KBM-7 (cell line): ENCODE results near the gene OR7A5.
"Not testable (repeated sequence)": the region's sequence is repeated elsewhere in the genome, so short reads cannot be mapped to it uniquely, and the experiment has no call there.

Experiments
- DNase-seq: peaks from one replicate; pipeline ENCODE4 v3.0.0-alpha.2; 2015
- in situ Hi-C: fragments of 300-500 bp; cut with MboI; formaldehyde crosslinking; loops from 2 replicates; pipeline ENCODE4 v1.14.3; 2020; ENCODE audit warnings: low sequenced_read_pairs, low pct_unique_long_range_greater_than_20kb, mixed read lengths

OR7A5 gene

DNA sequence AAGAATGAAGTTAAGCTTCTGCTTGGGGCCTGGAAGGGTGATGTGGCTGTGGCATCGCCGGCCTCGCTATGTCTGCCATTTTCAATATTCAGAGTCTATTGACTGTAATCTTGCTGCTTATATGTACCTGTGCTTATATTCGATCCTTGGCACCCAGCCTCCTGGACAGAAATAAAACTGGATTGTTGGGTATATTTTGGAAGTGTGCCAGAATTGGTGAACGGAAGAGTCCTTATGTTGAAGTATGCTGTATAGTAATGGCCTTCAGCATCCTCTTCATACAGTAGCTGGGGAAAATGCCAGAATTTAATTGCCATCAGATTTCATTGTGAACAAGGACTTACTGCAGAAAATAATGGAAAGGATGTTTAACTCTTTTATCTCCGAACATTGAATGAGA lies 42.7 kb downstream of the OR7A5 start:
- DNase-seq, in situ Hi-C loops: not testable (repeated sequence)

DNA sequence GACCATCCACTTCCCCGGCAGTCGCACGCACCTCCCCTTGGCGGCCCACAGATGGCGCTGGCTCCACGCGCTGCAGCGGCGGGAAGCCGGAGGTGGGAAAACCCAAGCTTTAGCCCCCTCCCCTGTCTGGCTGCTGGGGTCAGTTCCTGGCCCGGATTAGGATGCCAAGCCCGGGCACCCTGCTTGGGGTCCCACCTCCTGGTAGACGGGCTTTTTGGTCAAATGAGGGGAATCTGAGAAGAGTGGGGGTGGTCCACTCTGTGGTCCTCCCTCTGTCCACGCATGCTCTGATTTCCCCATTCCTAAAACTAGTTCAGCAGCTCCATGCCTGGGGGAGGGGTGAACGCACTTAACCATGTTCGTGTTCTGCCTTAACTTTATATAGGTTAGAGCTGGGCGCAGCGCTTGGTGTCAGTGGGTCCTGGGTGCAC lies 48.5 kb downstream of the OR7A5 start:
- peak; percentile 42 for DNase-seq
- in situ Hi-C loops: no loop called here

DNA sequence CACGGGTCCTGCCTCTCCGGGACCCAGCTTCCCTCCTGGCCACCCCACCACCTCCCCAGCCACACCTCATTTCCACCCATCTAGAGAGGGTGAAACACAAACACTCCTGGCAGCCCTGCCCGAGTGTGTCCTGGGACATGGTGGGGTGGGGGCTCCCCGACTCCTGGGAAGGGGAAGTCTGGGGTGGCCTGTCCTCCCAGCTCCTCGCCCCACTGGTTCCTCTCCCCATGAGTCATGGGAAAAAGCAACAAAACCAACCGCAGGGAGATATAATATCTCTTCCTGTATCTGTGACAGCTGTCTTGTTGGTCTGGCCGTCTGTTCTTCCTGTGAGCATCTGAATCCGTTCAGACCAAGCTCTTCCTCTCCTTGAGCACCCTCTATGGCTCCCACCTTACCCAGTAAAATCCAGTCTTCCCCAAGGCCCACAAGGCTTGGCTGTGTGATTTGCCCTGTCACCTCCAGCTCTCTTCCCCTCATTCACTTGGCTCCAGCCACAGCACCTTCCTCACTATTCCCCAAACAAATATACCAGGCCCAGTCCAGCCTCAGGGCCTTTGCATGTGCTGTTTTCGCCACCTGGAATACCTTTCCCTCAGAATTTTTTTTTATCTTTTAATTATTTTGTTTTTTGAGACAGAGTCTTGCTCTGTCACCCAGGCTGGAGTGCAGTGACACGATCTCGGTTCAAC lies 49.7 kb downstream of the OR7A5 start:
- peak; percentile 93 for DNase-seq
- in situ Hi-C loops: not testable (repeated sequence)

GRCh38 chr19:14784730-14785101 lies 50.3 kb downstream of the OR7A5 start:
- peak; percentile 76 for DNase-seq
- in situ Hi-C loops: not testable (repeated sequence)

DNA sequence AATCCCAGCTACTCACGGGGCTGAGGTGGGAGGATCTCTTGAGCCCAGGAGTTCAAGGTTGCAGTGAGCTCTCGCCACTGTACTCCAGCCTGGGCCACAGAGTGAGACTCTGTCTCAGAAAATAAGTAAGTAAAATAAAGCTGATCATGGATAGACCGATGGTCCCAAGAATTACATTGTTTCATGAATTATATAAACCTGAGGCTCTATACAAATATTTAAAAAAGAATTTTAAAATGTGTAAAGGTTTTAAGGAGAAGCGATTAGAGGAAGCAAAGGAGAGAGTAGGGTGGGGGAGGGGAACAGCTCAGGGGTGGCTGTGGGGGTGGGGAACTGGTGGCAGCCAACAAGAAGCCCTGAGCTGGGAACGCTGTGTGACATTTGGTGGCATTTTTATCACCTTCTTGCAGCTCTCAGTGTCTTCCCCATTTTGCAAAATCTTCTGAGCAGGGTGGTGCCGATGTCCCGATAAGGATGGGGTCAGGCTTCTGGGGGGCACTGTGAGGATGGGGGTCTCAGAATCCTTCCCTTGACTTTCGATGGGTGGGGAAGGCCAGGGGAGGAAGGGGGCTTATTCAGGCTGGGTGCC lies 51.5 kb downstream of the OR7A5 start:
- in situ Hi-C loops: not testable (repeated sequence)
- DNase-seq: peak; percentile 48

GRCh38 chr19:14782626-14783409 lies 52.2 kb downstream of the OR7A5 start:
- no peak for DNase-seq
- in situ Hi-C loops: no loop called here

- in situ Hi-C loops: not testable (repeated sequence)
Measured at GRCh38 chr19:14781713-14782536, 53.1 kb downstream of the OR7A5 start.

GRCh38 chr19:14780622-14781225 lies 54.3 kb downstream of the OR7A5 start:
- DNase-seq, in situ Hi-C loops: not testable (repeated sequence)

More at GRCh38 chr19:14781713-14782536, 53.1 kb downstream of the OR7A5 start:
- DNase-seq: not testable (repeated sequence)

DNA sequence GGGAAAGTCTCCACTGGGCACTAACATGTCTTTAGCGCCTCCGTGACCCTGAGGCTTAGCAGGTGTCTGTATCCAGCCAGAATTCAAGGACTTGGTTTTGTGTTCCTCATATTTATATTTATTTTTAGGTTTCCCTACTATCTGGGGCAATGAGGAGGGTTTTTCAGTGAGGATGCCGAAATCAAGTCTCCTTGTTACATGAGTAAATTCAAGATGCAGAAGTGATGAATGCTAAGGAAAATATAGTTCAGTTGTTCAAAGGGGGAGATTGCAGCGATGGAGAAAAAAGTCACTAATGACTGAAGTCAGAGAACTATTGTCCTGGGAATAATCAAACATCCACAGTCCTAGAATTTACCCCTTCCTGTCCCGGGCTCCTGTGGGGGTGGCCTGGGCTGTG lies 55.8 kb downstream of the OR7A5 start:
- no peak for DNase-seq
- in situ Hi-C loops: no loop called here

DNA sequence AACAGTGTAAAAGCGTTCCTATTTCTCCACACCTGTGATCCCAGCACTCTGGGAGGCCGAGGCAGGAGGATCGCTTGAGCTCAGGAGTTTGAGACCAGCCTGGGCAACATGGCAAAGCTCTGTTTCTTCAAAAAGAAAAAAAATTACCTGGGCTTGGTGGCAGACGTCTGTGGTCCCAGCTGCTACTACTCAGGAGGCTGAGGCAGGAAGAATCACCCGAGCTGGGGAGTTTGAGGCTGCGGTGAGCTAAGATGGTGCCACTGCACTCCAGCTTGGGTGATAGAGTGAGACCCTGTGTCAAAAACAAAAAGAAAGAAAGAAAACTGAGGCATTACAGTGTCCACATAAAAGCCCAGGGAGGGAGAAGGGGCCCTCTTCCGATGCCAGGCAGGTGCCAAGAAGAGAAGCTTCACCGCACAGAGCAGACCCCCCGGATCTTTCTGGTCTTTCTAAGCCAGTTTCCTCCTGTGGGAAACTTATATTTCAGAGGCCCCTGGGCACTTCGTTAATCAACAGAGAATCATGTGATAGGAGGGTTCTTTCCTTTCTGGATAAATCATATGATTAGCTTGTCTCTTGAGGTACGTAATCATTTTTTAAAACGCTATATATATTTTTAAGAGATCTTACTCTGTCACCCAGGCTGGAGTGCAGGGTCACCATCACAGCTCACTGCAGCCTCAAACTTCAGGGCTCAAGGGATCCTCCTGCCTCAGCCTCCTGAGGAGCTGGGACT lies 56.7 kb downstream of the OR7A5 start, which contains the start of gene ADGRE2:
TSS of gene ADGRE2 (minus strand) at position 451 of the 736 bp plus-strand sequence. CDS start 1,804 bp downstream, outside the sequence.
- in situ Hi-C loops: not testable (repeated sequence)

GRCh38 chr19:14777645-14778044 lies 57.3 kb downstream of the OR7A5 start:
- DNase-seq, in situ Hi-C loops: not testable (repeated sequence)

More for the DNA sequence above, 56.7 kb downstream of the OR7A5 start, which contains the start of gene ADGRE2:
- not testable (repeated sequence) for DNase-seq
